GM18861 (cell line): ENCODE measurements around the gene THOC7.

Experiments
- ATAC-seq: cut with Tn5 transposase; IDR thresholded peaks from one replicate; pipeline ENCODE4 v1.9.1; 2021; ENCODE audit not compliant: unreplicated experiment

Gene THOC7

DNA sequence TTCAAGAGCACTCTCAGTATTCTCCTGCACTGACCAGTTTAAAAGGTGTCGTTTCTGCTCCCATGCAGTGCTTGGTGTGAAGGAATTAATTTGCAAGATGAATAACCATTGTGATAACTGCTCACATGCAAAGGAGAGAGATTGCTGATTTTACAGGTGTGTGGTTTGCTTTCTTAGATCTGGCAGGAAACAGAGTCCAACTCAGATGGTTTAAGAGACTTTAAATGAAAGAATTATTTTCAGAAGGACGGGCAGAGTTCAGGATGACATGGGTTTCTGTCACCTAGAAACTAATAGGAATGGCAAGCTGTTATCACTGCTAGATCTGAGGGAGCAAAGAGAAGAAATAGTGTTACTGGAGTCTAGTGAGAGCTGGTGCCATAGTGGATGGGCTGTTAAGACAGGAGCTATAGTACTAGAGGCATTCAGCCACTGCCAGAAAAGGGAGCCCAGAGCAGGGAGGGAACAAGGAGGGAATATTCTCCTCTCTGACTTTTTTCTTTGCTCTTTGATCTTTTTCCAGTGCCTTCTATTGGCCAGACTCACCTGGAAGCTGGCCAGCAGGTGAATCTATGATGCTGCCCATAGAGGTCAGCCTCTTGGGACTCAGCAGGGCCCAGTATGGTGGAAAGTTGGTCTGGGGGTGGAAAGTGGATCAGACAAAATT lies 14.9 kb upstream of the THOC7 start:
- no peak for ATAC-seq

DNA sequence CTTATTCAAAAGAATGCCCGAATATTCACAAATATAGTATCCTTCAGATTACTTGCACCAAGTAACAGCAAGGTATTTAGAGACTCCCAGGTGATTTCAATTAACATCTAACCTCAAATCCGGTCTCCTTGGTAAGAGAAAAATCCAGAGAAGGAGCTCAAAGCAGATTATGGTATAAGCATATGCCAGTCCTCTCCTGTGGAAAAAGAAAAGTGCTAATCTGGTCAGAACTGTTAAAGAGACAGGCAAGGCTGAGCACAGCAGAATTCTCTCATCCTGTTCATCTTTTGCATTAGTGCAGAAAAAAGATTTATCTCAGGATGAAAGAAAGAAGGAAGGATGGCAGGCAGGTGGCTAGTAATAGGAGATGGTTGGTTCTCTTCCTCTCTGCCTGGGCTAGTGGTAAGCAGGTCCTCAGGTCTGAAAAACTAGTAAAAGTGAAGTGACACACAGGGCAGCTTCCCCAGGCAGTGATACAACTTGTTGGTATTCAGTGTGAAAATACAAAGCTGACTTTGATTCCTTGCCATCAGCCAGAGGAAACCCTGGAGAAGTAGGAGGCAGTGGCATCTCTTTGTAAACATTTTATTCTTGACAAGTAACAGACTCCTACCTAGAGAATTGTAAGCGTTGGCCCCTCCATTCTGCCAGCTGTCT lies 14.3 kb upstream of the THOC7 start:
- ATAC-seq, result no peak

DNA sequence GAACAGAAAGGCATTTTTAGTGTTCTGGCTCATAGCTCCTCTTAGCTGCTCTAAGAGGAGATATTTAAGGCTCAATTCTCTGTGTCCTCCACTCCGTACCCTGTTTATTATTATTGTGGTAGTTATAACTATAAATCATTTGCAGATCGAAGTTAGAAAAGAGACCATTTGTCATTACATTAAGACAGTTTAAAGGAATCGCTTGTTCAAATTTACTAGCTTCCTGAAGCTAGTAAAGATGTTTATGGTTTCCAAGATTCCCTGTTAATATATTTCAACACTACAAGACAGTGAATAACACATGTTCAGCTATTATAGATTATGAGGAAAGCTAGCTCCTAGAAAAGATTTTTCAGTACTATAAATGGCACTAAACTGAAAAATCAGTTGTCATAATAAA lies 12.7 kb upstream of the THOC7 start:
- ATAC-seq, result no peak

DNA sequence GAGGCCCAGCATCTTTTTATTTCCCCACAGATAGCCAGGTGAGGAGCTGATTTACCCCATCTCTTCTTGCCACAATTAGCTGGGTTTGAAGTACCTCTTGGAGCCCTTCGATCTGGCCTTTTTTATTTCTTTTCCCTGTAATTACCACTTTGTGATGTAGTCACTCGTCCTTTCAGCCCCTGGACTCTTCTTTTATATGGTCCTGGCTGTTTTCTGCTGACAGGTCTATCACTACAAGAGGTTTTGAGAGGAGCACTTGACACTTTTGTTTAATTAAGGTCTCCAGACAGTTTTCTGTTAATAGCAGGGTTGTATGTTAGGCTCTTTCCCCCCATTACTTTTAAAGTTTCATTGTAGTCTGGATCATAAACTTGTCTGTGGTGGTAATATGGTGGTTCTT lies 11.9 kb upstream of the THOC7 start:
- no peak for ATAC-seq

GRCh38 chr3:63874769-63875168 lies 11.2 kb upstream of the THOC7 start:
- no peak for ATAC-seq

DNA sequence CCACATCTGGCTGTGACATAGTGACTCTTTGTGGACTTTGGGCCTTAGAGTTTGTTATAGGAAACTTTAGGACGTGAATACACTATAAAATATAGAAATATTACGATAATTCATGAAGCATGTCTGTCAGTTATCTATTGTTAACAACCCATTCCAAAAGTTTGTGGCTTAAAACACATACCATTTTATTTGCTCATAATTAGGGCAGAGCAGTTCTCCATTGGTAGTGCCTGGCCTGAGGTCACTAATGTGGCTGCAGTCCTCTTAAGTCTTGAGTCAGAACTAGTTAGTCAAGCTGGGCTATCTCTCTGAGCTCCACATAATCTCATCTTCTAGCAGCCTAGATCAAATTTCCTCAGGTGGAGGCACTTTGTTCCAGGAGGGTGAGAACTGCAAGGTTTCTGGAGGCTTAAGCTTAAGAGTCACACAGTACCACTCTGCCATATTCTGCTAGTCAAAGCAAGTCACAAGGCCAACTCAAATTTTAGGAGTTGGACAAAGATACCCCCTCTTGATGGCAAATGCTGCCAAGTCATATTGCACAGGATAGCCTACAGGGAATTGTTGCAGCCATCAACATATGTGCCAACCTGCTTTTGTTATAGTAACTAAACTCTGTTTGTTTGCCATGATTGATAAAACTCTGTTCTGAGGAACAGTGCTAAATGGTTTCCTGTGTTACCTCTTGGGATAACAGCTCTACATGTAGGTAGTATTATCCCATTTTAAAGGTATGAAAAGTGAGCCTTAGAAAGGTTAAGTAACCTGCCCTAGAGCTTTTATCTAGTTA lies 8.7 kb upstream of the THOC7 start:
- ATAC-seq, result no peak

- no peak for ATAC-seq
Observed at GRCh38 chr3:63870615-63871005, 7.0 kb upstream of the THOC7 start.

DNA sequence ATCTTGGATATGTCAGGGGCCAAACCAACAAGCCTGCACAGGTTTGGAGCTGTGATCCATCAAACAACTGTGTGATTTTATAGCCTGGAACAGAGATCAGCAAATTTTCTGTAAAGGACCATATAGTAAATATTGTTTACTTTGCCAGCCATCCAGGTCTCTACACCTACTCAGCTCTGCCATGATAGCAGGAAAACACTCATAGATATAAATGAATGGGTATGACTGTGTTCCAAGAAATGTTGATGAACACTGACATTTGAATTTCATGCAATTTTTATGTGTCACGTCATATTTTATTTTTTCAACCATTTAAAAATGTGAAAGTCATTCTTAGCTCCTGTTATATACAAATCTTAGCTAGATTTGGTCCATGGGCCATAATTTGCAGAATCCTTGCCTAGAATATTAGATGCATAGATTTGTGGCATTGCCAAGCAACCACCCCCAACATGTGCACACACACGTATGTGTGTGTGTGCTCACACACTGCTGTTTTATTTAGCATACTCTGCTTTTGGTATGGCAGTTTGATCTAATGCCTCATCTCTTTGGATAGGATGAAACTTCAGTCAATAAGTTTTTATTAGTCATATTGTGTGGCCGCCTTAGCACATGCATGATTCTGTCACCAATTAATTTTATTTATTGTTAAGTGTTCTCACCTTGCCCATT lies 6.5 kb upstream of the THOC7 start:
- no peak for ATAC-seq

GRCh38 chr3:63867225-63867624 lies 3.6 kb upstream of the THOC7 start:
- ATAC-seq, result no peak

DNA sequence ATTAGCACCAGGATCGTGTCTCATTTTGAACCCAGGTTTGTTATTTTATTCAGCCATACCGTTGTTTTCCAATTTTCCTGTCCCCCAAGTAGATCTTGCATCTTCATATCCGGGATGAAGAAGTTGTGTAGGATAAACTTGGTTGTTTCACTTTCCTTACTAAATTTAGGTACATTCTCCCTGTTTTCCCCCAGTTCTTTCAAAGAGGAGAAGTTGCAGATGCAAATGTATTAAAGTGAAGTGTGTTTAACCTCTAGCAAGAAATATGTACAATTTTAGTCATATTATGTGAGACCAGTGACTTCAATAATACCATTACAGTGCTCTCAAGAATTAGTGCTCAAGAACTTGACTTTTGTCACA lies 1.3 kb upstream of the THOC7 start:
- ATAC-seq, result no peak

- ATAC-seq, result peak; percentile 35
Observed at GRCh38 chr3:63864008-63864964, 681 bp upstream of the THOC7 start.

DNA sequence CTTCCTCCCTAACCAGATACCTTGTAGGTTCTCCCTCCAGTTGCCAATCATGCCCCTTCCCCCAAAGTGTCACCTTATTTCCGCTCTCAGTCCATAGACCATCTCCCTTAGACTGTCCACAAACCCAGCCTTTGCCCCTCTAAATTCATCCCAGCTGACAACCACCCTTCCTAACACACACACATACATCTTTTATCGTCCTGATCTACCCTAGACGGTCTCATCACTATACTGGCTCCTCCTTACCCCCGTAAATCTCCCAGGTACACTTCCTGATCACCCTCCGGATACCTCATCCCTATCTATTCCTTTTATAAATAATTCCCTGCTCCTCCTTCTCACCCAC lies 828 bp downstream of the THOC7 start:
- no peak for ATAC-seq

DNA sequence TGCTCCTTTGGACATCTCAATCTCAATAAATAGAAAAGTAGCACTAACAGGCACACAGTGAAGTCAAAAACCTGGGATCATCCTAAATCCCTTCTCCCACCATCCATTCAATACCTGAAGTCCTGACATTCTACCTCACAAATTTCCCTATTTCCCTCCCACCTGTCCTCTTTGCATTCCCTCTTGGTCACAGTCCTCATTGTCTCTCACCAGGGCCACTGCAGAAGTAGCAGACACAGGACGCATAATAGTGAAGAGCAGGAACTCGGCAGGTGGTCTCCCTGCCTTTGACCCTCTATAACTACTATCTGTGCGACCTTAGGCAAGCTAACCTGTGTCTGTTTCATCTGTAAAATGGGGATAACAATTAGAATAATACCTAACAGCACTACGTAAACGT lies 2.3 kb downstream of the THOC7 start:
- ATAC-seq, result no peak

- no peak for ATAC-seq
Observed at GRCh38 chr3:63860776-63861175, 2.8 kb downstream of the THOC7 start.

- no peak for ATAC-seq
Observed at GRCh38 chr3:63857311-63857710, 6.3 kb downstream of the THOC7 start.

- ATAC-seq, result no peak
Observed at GRCh38 chr3:63855333-63855940, 8.2 kb downstream of the THOC7 start.

DNA sequence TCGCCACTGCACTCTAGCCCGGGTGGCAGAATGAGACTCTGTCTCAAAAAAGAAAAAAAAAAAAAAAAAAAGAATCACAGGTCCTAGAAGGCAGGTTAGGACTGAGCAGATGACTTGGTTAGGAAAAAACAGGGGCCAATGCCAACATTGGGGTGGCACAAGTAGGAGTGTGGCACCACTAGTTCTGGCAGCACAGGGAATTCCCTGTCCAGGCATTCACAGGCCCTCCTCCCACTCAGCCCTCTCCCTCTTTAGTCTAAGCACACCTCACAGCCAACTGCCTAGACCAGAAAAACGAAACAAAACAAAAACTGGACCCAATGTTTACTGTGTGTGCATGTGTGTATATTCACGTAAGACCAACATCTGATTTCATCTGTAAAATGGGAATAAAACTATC lies 10.5 kb downstream of the THOC7 start:
- ATAC-seq, result no peak

DNA sequence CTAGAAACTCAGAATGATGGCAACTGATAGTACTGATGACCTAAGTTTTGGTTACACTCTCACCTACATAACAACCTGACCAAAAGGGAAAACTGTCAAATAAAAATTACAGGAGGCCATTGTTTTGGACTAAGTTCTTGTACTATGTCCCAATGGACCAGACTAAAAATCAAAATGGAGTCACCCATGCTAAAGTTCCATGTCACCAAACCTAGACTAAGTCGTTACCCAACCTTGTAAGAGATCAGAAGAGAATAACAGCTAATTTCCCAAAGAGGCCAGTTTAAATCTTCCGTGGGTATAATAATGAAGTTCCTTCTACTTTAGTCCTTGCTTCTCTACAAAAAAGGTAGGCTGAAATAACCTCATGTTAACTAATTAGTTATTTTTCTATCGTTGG lies 12.3 kb downstream of the THOC7 start:
- ATAC-seq, result no peak

DNA sequence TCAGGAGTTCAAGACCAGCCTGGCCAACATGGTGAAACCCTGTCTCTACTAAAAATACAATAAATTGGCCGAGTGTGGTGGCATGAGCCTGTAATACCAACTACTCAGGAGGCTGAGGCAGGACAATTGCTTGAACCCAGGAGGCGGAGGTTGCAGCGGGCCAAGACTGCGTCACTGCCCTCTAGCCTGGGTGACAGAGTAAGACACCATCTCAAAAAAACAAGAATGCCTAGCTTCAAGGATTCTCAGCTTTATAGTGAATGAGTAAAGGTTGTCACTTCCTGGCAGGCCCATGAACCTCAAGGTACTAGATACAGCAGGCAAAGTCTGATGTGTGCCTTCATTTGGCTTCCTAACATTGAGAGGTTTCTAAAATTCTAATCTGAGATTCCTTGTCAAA lies 14.4 kb downstream of the THOC7 start:
- ATAC-seq, result no peak

DNA sequence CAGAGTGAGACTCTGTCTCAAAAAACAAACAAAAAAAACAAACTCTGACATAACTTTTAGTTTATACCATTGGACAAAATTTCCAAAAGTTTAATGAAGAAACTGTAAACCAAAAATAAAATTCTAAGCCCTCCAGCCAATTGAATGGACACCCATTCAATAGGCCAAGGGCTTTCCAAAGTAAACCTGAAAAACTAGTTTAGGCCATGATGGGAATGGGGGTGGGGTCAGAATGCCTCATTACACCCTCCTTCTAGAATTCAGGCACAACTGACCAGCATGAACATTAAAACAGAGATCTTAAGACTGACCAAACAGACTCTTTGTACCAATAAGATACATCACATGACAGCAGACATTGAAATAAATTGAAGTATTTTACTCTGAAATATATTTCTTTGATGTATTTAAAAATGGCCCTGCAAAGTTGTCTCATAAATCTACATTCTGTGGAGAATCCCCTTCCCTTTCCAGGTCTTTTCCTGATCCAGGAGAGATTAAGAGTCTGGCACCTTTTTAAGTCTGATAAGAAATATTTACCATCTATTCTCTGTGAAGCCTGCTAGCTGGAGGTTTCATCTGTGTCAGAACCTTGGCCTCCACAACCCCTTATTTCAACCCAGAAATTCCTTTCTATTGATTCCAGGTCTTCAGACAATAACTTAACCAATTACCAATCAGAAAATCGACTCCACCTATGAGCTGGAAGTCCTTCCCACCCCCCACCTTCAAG lies 15.7 kb downstream of the THOC7 start:
- no peak for ATAC-seq
